ENCODE data around the gene DNAAF5.

The DNAAF5 gene

DNA sequence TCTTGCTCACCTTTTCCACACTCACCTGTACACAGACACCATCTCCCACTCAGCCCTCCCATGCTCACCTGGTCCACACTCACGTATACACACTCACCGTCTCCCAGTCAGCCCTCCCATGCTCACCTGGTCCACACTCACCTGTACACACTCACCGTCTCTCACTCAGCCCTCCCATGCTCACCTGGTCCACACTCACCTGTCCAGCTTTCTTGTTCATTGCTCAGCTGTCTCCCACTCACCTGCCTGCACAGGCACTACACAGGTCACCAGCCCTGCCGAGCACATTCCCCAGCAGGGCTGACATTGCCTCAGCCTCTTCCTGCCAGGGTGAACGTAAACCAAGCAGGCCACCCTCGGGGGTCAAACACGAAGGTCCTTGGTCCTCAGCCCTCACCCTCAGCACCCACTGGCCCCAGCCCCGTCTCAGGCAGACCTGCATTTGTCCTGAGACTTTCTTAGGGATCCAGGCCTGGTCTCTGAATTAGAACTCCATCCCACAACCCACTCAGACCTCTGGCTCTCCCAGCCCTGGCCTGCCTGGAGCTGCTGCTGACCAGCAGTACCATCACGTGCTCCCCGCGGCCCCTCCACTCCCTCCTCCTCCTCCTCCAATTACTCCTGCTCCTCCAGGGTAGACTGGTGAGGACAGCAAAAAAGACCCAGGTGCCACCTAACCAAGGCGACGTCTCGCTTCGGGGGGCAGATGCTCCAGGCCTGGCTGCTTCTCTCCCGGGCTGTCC, 12.8 kb upstream of the DNAAF5 start:
- FAIRE-seq (no peak), DNase-seq (ENCODE audit: insufficient read length, low spot score) (no peak)
- no peak for TF ChIP-seq POLR2A (IDR thresholded peaks at IDR 0.05; ENCODE audit: low read depth, low read length)

DNA sequence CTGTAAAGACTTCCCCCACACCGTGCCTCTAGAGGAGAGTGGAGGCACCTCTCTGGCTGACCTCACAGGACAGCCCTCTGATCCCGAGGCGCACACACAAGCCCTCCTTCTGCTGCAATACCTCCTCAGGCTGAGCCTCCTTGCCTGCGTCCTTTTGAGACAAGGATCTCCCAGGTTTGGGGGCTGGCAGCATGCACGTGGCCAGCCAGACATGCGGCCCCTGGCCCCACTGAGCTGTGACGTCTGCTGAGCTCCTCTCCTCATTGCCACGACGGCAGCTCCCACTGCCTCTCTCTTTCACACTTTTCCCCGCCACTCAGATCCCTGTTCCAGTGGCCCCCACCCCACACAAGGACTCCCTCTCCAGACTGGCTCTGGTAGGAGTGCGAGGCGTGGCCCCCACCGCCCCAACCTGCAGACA, 12.2 kb upstream of the DNAAF5 start:
- TF ChIP-seq POLR2A (IDR thresholded peaks at IDR 0.05; ENCODE audit: low read depth, low read length), result no peak
- no peak for FAIRE-seq
- no peak for DNase-seq (ENCODE audit: insufficient read length, low spot score)

DNA sequence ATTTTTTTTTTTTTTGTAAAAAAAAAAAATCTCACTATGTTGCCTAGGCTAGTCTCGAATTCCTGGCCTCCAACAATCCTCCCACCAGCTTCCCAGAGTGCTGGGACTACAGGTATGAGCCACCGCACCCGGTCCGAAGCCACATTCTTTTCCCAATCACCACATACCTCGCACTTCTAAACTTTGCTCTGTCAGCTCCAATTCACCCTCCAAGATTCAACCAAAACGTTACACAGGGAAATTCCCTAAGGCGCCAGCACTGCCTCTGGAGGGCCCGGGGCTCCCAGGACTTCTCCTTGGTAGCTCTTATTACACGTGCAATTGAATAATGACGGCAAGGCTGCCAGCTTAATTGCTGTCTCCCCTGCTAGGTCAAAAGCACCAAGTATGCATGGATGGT, 10.3 kb upstream of the DNAAF5 start:
- FAIRE-seq, result no peak
- no peak for TF ChIP-seq POLR2A (IDR thresholded peaks at IDR 0.05; ENCODE audit: low read depth, low read length)

DNA sequence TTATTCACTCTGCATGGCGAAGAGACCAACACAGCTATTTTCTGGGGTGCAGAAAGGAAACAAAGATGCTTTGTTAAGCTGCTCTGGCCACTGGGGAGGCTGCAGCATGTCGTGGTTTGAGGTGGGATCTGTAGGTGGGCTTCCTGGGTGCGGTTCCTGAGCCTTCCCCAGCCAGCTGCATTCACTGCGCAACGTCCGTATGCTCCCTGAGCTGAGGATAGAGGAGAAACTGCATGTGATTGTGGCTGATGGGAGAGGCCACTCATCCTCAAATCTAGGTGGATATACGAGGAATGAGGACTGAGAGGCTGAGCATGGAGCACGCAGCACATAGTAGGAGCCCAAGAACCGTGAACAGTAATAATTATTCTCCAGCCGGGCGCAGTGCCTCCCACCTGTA, 9.9 kb upstream of the DNAAF5 start:
- TF ChIP-seq POLR2A (IDR thresholded peaks at IDR 0.05; ENCODE audit: low read depth, low read length), result no peak
- no peak for FAIRE-seq
- DNase-seq (ENCODE audit: insufficient read length, low spot score), result no peak

More for the DNA sequence above, 10.3 kb upstream of the DNAAF5 start:
- no peak for DNase-seq (ENCODE audit: insufficient read length, low spot score)

DNA sequence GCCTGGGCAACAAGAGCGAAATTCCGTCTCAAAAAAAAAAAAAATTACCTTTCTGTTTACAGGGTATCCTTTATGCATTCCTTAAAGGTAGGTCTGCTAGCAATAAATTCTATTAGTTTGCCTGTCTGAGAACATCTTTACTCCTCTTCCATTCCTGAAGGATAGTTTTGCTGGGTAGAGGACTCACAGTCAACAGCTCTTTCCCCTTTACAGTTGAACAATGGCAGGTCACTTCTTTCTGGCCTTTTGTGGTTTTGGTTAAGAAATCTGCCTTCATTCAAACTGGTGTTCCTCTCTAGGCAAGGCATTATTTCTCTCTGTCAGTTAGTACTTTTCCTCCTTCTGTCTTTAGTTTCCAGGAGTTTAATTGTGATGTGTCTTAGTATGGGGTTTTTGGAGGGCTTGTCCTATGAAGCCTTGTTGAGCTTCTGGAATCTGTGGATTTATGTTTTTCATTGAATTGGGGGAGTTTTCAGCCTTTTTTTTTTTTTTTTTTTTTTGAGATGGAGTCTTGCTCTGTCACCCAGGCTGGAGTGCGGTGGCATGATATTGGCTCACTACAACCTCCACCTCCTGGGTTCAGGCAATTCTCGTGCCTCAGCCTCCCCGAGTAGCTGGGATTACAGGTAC, 4.8 kb upstream of the DNAAF5 start:
- no peak for DNase-seq (ENCODE audit: insufficient read length, low spot score)
- FAIRE-seq, result no peak
- no peak for TF ChIP-seq POLR2A (IDR thresholded peaks at IDR 0.05; ENCODE audit: low read depth, low read length)

DNA sequence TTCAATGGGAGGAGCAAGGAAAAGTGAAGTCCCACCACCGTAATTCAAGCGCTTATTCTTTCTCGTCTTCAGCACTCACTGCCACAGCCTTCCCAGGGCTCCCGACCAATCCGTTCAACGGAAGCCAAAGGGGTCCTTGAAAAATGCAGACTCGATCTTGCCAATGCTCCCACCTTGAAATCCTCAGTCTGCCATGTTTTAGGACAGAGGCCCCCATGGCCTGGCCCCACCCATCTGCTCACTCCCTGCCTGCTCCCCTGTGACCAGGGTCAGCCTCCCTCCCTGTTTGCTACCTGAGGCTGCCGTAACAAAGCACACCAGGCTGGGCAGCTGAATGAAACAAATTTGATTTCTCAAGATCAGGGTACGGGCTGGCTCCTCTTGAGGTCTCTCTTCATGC, 3.0 kb upstream of the DNAAF5 start:
- FAIRE-seq (no peak), DNase-seq (ENCODE audit: insufficient read length, low spot score) (no peak)
- no peak for TF ChIP-seq POLR2A (IDR thresholded peaks at IDR 0.05; ENCODE audit: low read depth, low read length)

DNA sequence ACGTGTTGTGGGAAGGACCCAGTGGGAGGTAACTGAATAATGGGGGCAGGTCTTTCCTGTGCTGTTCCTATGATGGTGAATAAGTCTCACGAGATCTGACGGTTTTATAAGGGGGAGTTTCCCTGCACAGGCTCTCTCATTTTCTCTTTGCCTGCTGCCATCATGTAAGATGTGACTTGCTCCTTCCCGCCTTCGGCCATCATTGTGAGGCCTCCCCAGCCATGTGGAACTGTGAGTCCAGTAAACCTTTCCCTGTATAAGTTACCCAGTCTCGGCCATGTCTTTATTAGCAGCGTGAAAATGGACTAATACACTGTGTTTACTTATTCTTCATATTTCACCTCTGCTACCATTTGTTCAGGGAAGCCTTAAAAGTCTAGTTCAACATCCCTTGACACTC, 2.2 kb upstream of the DNAAF5 start:
- DNase-seq (ENCODE audit: insufficient read length, low spot score), result no peak
- no peak for FAIRE-seq
- no peak for TF ChIP-seq POLR2A (IDR thresholded peaks at IDR 0.05; ENCODE audit: low read depth, low read length)

DNA sequence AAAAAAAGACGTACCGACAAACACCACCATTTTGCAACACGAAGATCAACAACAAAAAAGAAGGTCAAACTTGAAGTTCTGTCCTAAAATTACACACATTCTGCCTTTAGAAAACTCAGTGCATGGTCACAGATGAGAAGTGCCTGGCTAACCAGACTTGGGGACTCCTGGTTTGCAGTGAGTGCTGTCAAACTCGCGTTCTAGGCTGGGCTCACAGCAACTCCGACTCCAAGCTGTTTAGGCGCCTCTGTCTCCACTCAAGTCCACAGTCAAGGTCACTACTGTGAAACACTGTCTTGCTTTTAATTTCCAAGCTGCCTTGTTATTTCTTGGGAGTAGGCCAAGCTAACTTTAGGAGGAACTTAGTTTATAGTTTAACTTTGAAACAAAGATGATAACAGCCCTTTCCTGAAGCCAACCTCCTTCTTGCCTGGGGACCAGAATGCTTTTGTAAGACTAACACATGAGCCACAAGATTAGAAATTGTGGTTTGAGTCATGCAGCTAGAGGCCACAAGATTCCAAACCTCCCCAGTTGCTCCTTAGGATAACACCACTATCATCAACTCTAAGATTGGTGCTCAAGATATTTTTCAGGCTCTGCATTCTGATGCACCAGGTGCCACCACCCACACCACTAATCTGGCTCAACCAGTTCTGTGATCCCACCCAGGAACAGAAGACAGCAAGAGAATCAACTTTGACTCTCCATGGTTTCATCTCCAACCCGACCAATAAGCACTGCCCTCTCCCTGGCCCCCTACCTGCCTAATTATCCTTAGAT, 1.1 kb upstream of the DNAAF5 start:
- TF ChIP-seq POLR2A (IDR thresholded peaks at IDR 0.05; ENCODE audit: low read depth, low read length), result no peak
- no peak for FAIRE-seq
- no peak for DNase-seq (ENCODE audit: insufficient read length, low spot score)

DNA sequence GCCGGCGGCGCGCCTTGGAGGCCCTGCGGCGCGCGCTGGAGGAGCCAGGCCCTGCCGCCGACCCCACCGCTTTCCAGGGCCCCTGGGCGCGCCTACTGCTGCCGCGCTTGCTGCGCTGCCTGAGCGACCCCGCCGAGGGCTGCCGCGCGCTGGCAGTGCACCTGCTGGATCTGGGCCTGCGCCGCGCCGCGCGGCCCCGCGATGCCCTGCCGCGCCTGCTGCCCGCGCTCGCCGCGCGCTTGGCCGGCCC, 280 bp downstream of the DNAAF5 start:
- no peak for FAIRE-seq
- no peak for TF ChIP-seq POLR2A (IDR thresholded peaks at IDR 0.05; ENCODE audit: low read depth, low read length)
- DNase-seq (ENCODE audit: insufficient read length, low spot score), result no peak

DNA sequence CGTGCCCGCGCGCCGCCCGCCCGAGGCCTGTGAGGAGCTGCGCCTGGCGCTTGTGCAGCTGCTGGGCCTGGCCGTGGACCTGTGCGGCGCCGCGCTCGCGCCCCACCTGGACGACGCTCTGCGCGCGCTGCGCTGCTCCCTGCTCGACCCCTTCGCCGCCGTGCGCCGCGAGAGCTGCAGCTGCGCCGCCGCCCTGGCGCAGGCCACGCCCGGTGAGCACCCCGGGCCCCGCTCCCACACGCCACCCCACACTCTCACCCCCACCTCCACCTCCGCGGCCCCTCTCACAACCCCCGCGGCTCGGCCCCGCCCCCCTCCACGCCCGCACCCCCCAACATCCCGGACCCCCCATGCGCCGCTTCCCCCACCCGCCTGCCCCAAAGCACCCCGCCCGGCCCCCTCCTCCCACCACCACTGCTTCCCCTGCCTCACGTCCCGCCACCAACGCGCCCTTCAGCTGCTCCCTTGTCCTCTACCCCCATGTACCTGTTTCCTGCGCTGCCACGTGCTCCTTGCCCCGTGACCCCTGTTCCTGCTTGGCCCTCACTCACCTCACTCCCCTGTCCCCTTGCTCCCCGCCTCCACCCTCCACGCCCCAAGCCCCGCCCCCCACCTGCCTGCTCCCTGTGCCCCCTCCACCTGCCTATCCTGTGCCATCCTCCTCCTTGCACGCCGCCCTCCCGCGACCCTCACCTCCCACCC, 756 bp downstream of the DNAAF5 start, which contains the start of gene PRKAR1B:
TSS of gene PRKAR1B (minus strand) at position 178 of the 702 bp plus-strand sequence. CDS start 15,776 bp downstream, outside the sequence.
- DNase-seq (ENCODE audit: insufficient read length, low spot score) (peak; percentile 93), FAIRE-seq (no peak)
- peak; percentile 77 for TF ChIP-seq POLR2A (IDR thresholded peaks at IDR 0.05; ENCODE audit: low read depth, low read length)

DNA sequence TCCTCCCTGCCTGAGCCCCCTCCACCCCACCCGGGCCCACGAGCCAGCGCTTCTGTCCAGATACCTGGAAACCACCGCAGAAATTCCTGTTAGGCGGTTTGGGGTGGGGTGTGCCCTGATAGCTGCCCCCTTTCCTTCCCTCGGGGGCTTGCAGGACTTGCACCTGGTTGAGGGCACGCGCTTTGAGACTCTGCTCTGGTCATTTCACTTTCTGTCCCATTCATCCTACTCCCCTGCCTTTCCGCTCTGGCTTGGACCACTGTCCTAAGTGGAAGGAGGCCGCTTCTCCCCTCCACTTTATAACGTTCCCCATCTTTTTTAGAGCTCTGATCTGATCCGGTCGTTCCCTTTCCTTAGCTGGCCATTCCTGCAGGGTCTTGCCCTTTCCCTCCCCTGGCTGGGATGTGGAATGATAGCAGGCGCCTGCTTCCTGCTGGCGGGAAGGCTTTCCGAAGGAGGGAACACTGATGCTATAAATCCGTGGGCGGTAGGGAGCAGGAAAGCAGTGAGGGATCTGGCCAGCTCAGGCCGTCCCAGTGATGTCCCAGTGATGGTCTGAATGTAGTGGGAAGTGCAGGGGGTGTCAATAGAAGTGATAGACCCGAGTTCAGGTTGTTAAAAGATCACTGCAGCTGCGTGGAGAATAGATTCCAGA, 1.4 kb downstream of the DNAAF5 start:
- TF ChIP-seq POLR2A (IDR thresholded peaks at IDR 0.05; ENCODE audit: low read depth, low read length), result no peak
- FAIRE-seq (no peak), DNase-seq (ENCODE audit: insufficient read length, low spot score) (no peak)

DNA sequence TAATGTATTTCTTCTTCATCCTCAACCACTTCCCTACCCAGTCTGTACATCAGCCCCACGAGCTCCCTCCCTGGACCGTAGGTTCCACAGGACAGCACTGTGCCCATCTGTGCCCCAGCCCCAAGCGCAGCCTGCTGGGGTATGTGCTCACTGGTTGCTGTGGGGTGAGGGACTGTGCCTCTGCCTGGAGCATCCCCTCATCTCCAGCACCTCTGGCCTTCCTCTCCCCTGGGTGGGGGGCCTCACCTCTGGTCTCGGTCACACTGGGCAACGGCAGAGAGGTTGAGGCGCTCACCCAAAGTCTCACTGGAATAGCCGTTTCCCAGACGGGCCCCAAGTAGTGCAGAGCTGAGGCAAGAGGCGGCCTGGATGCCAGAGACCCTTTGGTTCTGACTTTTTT, 2.1 kb downstream of the DNAAF5 start:
- FAIRE-seq (no peak), DNase-seq (ENCODE audit: insufficient read length, low spot score) (no peak)
- TF ChIP-seq POLR2A (IDR thresholded peaks at IDR 0.05; ENCODE audit: low read depth, low read length), result no peak

DNA sequence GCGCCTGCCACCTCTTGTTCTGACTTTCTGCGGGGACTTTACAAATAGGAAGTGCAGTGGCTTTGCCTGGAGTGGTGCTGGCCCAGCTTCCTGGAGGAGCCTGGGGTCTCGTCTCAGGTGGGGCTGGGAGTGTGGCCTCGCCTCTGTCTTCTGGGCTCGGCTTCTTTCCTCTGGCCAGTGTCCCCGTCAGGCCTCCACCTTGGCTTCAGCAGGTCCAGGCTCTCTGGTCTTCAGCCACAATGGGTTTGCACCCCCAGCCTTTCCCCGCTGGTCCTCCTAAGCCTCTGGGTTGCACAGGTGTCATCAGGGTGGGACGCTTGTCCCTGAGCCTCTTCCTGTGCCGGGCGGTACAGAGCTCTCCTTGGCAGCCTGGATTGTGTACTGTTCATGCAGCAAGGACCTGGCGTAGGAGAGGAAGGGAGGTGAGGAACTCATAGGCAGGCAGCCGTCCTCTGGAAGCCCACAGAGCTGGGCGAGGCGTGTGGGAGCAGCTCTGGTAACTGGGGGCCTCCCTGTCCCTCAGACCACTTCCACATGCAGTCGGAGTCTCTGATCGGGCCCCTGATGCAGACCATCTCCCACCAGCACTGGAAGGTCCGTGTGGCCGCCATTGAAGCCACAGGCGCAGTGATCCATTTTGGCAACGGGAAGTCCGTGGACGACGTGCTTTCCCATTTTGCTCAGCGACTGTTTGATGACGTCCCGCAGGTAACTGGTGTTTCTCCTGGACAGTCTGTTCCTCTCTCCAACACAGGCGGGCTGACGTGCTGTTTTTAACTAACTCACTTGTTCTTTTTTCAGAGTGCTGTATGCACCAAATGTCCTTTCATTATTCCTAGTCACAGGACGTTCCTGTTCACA, 2.9 kb downstream of the DNAAF5 start:
- no peak for TF ChIP-seq POLR2A (IDR thresholded peaks at IDR 0.05; ENCODE audit: low read depth, low read length)
- DNase-seq (ENCODE audit: insufficient read length, low spot score) (no peak), FAIRE-seq (no peak)
